ENCODE results near the gene FCRL4. TPM values are rescaled to one million over a fixed set of nuclear protein-coding genes. Genes with fewer than 3 reads are reported as not detected.

Gene FCRL4
- total and polyA plus RNA-seq, 2 of the 13 experiments (the other 11 are each of a cell fraction or from before 2014, with no cell fraction given), result not detected

DNA sequence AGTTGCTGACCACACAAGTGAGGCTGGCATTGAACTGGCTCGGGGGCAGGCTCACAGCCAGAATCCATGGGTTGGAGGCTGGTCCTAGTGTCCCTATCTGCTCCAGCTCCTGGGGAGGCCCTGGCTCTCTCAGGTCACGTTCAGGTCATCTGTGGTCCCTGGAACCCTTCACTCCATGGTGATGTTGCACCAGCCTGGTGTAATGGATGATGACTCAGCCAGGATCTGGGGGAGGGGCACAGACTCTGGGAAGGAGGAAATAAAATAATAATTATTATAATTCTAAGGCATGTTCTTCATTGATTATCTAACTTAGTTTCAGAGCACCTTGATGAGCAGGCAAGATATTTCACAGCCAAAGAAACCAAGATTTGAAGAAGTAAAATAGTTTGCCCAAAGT is 26.6 kb upstream of the FCRL4 start (continued):
- TF ChIP-seq, protein P1, sequence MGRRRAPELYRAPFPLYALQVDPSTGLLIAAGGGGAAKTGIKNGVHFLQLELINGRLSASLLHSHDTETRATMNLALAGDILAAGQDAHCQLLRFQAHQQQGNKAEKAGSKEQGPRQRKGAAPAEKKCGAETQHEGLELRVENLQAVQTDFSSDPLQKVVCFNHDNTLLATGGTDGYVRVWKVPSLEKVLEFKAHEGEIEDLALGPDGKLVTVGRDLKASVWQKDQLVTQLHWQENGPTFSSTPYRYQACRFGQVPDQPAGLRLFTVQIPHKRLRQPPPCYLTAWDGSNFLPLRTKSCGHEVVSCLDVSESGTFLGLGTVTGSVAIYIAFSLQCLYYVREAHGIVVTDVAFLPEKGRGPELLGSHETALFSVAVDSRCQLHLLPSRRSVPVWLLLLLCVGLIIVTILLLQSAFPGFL (CRISPR knock-in tag; IDR thresholded peaks at IDR 0.05), result no peak
- no peak for TF ChIP-seq NONO (IDR thresholded peaks at IDR 0.05)
- no peak for TF ChIP-seq NONO (CRISPR knock-in tag; conservative IDR thresholded peaks at IDR 0.05)
- no peak for TF ChIP-seq MED1 (CRISPR knock-in tag; IDR thresholded peaks at IDR 0.05)
- no peak for TF ChIP-seq PITX1 (CRISPR knock-in tag; IDR thresholded peaks at IDR 0.05)
- TF ChIP-seq, protein P2, sequence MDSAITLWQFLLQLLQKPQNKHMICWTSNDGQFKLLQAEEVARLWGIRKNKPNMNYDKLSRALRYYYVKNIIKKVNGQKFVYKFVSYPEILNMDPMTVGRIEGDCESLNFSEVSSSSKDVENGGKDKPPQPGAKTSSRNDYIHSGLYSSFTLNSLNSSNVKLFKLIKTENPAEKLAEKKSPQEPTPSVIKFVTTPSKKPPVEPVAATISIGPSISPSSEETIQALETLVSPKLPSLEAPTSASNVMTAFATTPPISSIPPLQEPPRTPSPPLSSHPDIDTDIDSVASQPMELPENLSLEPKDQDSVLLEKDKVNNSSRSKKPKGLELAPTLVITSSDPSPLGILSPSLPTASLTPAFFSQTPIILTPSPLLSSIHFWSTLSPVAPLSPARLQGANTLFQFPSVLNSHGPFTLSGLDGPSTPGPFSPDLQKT (CRISPR knock-in tag; IDR thresholded peaks at IDR 0.05; ENCODE audit: borderline replicate concordance), result no peak
- TF ChIP-seq ATF7-NPFF (CRISPR knock-in tag; IDR thresholded peaks at IDR 0.05; ENCODE audit: low read depth), result no peak
- TF ChIP-seq ZNF10 (CRISPR knock-in tag; IDR thresholded peaks at IDR 0.05; ENCODE audit: borderline replicate concordance, low read depth), result no peak
- no peak for TF ChIP-seq DNMT3B (CRISPR knock-in tag; conservative IDR thresholded peaks at IDR 0.05)

DNA sequence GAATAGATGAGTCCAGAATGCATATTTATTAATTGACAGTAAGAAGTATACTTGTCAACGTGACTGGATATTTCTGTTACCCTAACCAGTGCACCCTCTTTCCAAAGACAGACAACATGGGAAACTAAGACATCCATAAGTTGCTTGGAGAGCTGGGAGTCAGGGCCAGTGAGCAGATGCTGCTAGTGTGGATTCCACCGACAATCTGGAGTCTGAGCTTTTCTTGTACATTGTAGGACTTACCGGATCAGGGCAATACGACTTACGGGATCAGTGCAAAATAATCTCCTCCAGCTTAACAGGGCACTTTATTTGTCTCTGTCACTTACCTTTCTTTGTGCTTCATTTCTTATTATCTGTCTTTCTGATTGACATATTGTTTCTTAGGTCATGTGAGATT is 24.6 kb upstream of the FCRL4 start:
- FAIRE-seq, result no peak

More for the DNA sequence above, 24.6 kb upstream of the FCRL4 start:
- no TSS peak for BruUV-seq (replicated peaks)
- 4% methylated on average over 5 of the region's 5 CpGs for WGBS (ENCODE audit: low lambda C conversion rate)
- in situ Hi-C loops (cut with HindIII; ENCODE audit: extremely low pct_ligation_motif_present, low pct_unique_long_range_greater_than_20kb), result no loop called here
- H3K27ac ChIP-seq (ENCODE audit: extremely low read length, insufficient read depth, low read length), result no peak overlapping the region
- no peaks in the 10 kb centered on the region for H3K36me3 ChIP-seq (replicated peaks in 1 of 2; ENCODE audit: control insufficient read depth in 1 of 2, insufficient read depth in 2 of 2, low read length in 2 of 2)
- H3K27me3 ChIP-seq (ENCODE audit: control insufficient read depth in 1 of 2, insufficient read depth in 2 of 2, low read length in 2 of 2), result no peaks in the 10 kb centered on the region
- H3K4me1 ChIP-seq (ENCODE audit: insufficient read depth, low read length), result no peaks in the 10 kb centered on the region
- no peak overlapping the region for H2AFZ ChIP-seq (ENCODE audit: low read length)
- ChIA-PET CTCF (ENCODE audit: low intra/inter-chr PET ratio, low total read pairs) (no interaction called here), POLR2A (no interaction called here)
- H3K9me3 ChIP-seq (ENCODE audit: low read length), result no peaks in the 10 kb centered on the region
- H3K4me3 ChIP-seq (replicated peaks in 1 of 3; ENCODE audit: insufficient read depth in 1 of 3, low read depth in 2 of 3, low read length in 3 of 3), result no peak overlapping the region
- H4K20me1 ChIP-seq (ENCODE audit: insufficient read depth, low read length), result no peaks in the 10 kb centered on the region
- no peaks in the 10 kb centered on the region for H3K79me2 ChIP-seq (ENCODE audit: insufficient read depth, low read length)
- ATAC-seq (no peak), DNase-seq (ENCODE audit: low spot score) (no peak)
- H3K4me2 ChIP-seq (ENCODE audit: low read depth, low read length), result no peak overlapping the region
- intact Hi-C loops (cut with micrococcal nuclease; ENCODE audit: unreplicated experiment), result no loop called here
- no peak for TF ChIP-seq NCOA5 (CRISPR knock-in tag; IDR thresholded peaks at IDR 0.05)
- no peak overlapping the region for H3K9ac ChIP-seq (ENCODE audit: insufficient read depth, low read depth, low read length)
